ENCODE data around the gene ADAM29. TPM values are rescaled to one million over a fixed set of nuclear protein-coding genes. Genes with fewer than 3 reads are reported as not detected.

ADAM29 gene
- total RNA-seq, 3 donors from 2014 or later, result 0.29 to 2.3 TPM; not detected in 1

GRCh38 chr4:174929346-174929745, 11.2 kb downstream of the ADAM29 start:
- TF ChIP-seq POLR2A (IDR thresholded peaks at IDR 0.05), result no peak
- no peak for TF ChIP-seq POLR2AphosphoS5 (IDR thresholded peaks at IDR 0.05)
- TF ChIP-seq, protein P1, sequence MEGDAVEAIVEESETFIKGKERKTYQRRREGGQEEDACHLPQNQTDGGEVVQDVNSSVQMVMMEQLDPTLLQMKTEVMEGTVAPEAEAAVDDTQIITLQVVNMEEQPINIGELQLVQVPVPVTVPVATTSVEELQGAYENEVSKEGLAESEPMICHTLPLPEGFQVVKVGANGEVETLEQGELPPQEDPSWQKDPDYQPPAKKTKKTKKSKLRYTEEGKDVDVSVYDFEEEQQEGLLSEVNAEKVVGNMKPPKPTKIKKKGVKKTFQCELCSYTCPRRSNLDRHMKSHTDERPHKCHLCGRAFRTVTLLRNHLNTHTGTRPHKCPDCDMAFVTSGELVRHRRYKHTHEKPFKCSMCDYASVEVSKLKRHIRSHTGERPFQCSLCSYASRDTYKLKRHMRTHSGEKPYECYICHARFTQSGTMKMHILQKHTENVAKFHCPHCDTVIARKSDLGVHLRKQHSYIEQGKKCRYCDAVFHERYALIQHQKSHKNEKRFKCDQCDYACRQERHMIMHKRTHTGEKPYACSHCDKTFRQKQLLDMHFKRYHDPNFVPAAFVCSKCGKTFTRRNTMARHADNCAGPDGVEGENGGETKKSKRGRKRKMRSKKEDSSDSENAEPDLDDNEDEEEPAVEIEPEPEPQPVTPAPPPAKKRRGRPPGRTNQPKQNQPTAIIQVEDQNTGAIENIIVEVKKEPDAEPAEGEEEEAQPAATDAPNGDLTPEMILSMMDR (IDR thresholded peaks at IDR 0.05), result no peak
- Histone ChIP-seq H3K4me1 (no peaks in the 10 kb centered on the region), H3K9me3 (no peaks in the 10 kb centered on the region), H3K36me3 (no peaks in the 10 kb centered on the region), H3K4me3 (no peak overlapping the region), H3K27ac (no peak overlapping the region), H3K27me3 (no peaks in the 10 kb centered on the region)
- no peak for DNase-seq (ENCODE audit: low spot score in 2 of 2)
- intact Hi-C loops (cut with DNase I; ENCODE audit: low total_unique reads), result loop anchor here (5.0 kb wide), 1 partner anchor 193 kb away; no protein-coding TSS in a partner anchor

DNA sequence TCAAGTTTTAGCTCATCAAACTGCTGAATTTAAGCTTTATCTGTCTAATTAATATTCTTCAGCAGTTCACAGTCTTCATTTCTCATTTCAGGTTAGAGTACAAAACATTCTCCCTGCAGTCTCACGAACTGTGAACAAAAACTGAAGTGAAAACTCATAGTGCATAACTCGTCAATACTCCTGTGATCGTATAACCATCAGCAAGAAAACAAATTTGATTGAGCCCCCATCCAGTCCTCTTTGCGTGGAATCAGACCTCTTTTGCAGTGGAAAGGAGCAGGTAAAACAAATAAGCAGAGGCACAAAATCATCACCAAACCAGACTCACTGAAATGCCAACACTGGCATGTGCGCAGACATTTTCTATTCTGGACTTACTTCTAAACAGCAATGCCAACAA, 12.7 kb downstream of the ADAM29 start:
- H3K4me3 ChIP-seq, result no peak overlapping the region
- no peaks in the 10 kb centered on the region for H3K9me3 ChIP-seq
- DNase-seq (ENCODE audit: low spot score in 2 of 2), result no peak
- H3K27ac ChIP-seq, result no peak overlapping the region
- TF ChIP-seq POLR2AphosphoS5 (IDR thresholded peaks at IDR 0.05) (no peak), POLR2A (IDR thresholded peaks at IDR 0.05) (no peak)
- TF ChIP-seq, protein P1 (IDR thresholded peaks at IDR 0.05), result no peak
- no peaks in the 10 kb centered on the region for H3K4me1 ChIP-seq
- H3K36me3 ChIP-seq, result no peaks in the 10 kb centered on the region
- no peaks in the 10 kb centered on the region for H3K27me3 ChIP-seq
- intact Hi-C loops (cut with DNase I; ENCODE audit: low total_unique reads), result no loop called here

GRCh38 chr4:174933083-174933482, 14.9 kb downstream of the ADAM29 start:
- H3K27me3 ChIP-seq, result no peaks in the 10 kb centered on the region
- no peaks in the 10 kb centered on the region for H3K36me3 ChIP-seq
- no peak overlapping the region for H3K27ac ChIP-seq
- intact Hi-C loops (cut with DNase I; ENCODE audit: low total_unique reads), result no loop called here
- H3K4me1 ChIP-seq, result no peaks in the 10 kb centered on the region
- H3K9me3 ChIP-seq, result no peaks in the 10 kb centered on the region
- no peak for DNase-seq (ENCODE audit: low spot score in 2 of 2)
- H3K4me3 ChIP-seq, result no peak overlapping the region
- TF ChIP-seq POLR2A (IDR thresholded peaks at IDR 0.05), result no peak
- no peak for TF ChIP-seq POLR2AphosphoS5 (IDR thresholded peaks at IDR 0.05)
- TF ChIP-seq, protein P1 (IDR thresholded peaks at IDR 0.05), result no peak

DNA sequence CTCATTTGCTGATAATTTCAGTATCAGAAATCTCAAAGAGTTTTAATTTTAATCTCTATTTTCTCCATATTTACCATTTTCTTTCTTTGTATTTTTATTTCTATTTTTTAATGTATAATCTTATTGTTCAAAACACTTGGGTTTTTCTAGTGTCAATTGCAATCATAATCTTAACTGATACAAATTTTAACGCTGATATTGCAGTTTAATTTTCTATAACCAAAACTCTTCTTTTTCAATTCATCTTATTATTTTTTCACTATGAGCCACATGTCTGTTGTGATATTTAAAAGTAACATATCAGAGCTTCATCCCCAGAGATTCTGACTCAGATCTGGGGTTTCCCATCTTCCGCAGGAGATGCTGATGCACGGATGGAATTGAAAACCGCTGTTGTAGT, 16.2 kb downstream of the ADAM29 start:
- no peak for TF ChIP-seq POLR2AphosphoS5 (IDR thresholded peaks at IDR 0.05)
- TF ChIP-seq POLR2A (IDR thresholded peaks at IDR 0.05), result no peak
- TF ChIP-seq, protein P1 (IDR thresholded peaks at IDR 0.05), result no peak
- intact Hi-C loops (cut with DNase I; ENCODE audit: low total_unique reads), result no loop called here
- Histone ChIP-seq H3K36me3 (no peaks in the 10 kb centered on the region), H3K4me3 (no peak overlapping the region), H3K4me1 (no peaks in the 10 kb centered on the region), H3K27me3 (no peaks in the 10 kb centered on the region), H3K27ac (no peak overlapping the region), H3K9me3 (no peaks in the 10 kb centered on the region)
- DNase-seq (ENCODE audit: low spot score in 2 of 2), result no peak

DNA sequence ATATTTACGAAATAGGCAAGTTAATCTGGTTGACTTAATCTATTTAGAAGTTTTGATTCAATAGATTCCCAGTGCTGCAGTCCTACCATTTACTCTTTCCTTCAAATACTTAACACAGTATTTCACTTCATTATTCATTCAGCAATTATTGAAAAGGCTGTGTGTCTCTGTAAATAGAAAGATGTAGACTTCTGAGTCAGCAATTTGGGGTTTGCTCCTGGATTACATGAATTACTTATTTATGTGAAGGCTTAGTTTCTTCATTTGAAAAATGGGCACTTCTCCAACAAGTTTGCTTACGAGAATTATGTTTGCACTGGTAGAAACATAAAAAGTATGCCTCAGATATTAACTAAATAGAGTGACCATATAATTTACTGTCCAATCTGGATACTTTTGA, 17.4 kb downstream of the ADAM29 start:
- Histone ChIP-seq H3K4me1 (no peaks in the 10 kb centered on the region), H3K36me3 (no peaks in the 10 kb centered on the region), H3K27ac (no peak overlapping the region), H3K27me3 (no peaks in the 10 kb centered on the region), H3K9me3 (no peaks in the 10 kb centered on the region), H3K4me3 (no peak overlapping the region)
- intact Hi-C loops (cut with DNase I; ENCODE audit: low total_unique reads), result no loop called here
- TF ChIP-seq POLR2A (IDR thresholded peaks at IDR 0.05), result no peak
- TF ChIP-seq, protein P1 (IDR thresholded peaks at IDR 0.05), result no peak
- no peak for TF ChIP-seq POLR2AphosphoS5 (IDR thresholded peaks at IDR 0.05)
- no peak for DNase-seq (ENCODE audit: low spot score in 2 of 2)
